Panc1 (cell line): ENCODE results near the gene CHMP4A. TPM values are rescaled to one million over a fixed set of nuclear protein-coding genes. Genes with fewer than 3 reads are reported as not detected.

ENCODE experiments used
- ATAC-seq: fragments of 200-7000 bp; cut with Tn5 transposase; 2 replicates; pipeline ENCODE4 v1.9.1; 2020; ENCODE audit warnings: mild to moderate bottlenecking, moderate library complexity
- BruUV-seq: library from RNA; stranded (reverse); fragments of 400-500 nt; replicated peaks from 2 replicates; lab custom pipeline; 2021; lab: Mats Ljungman, UMichigan
- CTCF ChIA-PET: fragments of 300-600 bp; sonication (Branson Sonifier 250); formaldehyde crosslinking; loops from one replicate; lab custom pipeline; 2022; ENCODE audit warnings: antibody characterized with exemption; lab: Charles Lee
- POLR2A ChIA-PET: fragments of 300-600 bp; sonication (Branson Sonifier 250); formaldehyde crosslinking; loops from one replicate; lab custom pipeline; 2022; ENCODE audit warnings: antibody characterized with exemption; lab: Charles Lee
- DNase-seq: peaks from one replicate; pipeline ENCODE4 v3.0.0-alpha.2; 2010; ENCODE audit warnings: low read depth, low spot score
- H3K27ac ChIP-seq: 2 replicates; pipeline ENCODE4 v1.5.1; 2011; ENCODE audit warnings: mild to moderate bottlenecking, low read length, inconsistent platforms
- H3K27me3 ChIP-seq: fragments of 200-500 bp; sonication (Bioruptor generic); 2 replicates; pipeline ENCODE4 v1.6.0; 2014; ENCODE audit warnings: low read length, inconsistent platforms; ENCODE audit not compliant: control insufficient read depth, insufficient read depth
- H3K36me3 ChIP-seq: fragments of 200-500 bp; sonication (Bioruptor generic); 2 replicates; pipeline ENCODE4 v1.5.1; 2014; ENCODE audit warnings: inconsistent platforms, mild to moderate bottlenecking, low read length, moderate library complexity; ENCODE audit not compliant: control insufficient read depth, insufficient read depth
- H3K4me1 ChIP-seq: 2 replicates; pipeline ENCODE4 v1.5.1; 2011; ENCODE audit warnings: inconsistent platforms, mild to moderate bottlenecking, low read length, moderate library complexity; ENCODE audit not compliant: control insufficient read depth, insufficient read depth
- H3K4me3 ChIP-seq, 2 experiments: 2 replicates each; pipeline ENCODE4 v1.5.1; 2011 to 2012; ENCODE audit warnings: low read depth in 2 of 2, low read length in 2 of 2, mild to moderate bottlenecking in 2 of 2, inconsistent platforms in 1 of 2, moderate library complexity in 1 of 2
- H3K9me3 ChIP-seq: fragments of 200-500 bp; sonication (Bioruptor generic); 2 replicates; pipeline ENCODE4 v1.5.1; 2014; ENCODE audit warnings: low read depth, mild to moderate bottlenecking, inconsistent platforms, low read length, moderate library complexity; ENCODE audit not compliant: control insufficient read depth, insufficient read depth
- POLR2AphosphoS5 ChIP-seq: IDR thresholded peaks from 2 replicates; pipeline ENCODE4 v1.6.1; 2012; ENCODE audit warnings: mild to moderate bottlenecking, low read depth, low read length, moderate library complexity
- SIN3A ChIP-seq: IDR thresholded peaks from 2 replicates; pipeline ENCODE4 v1.6.1; 2012; ENCODE audit warnings: low read depth, mild to moderate bottlenecking, low read length, moderate library complexity, borderline replicate concordance; ENCODE audit not compliant: insufficient read depth
- TCF7L2 ChIP-seq: IDR thresholded peaks from 2 replicates; pipeline ENCODE4 v1.6.1; 2011; ENCODE audit warnings: mild to moderate bottlenecking, low read depth, low read length, inconsistent platforms
- in situ Hi-C: cut with HindIII; loops from 2 replicates; pipeline ENCODE4 v1.10.0; 2016; ENCODE audit warnings: low sequenced_read_pairs, low pct_unique_long_range_greater_than_20kb
- intact Hi-C: fragments of 100-400 bp; cut with micrococcal nuclease; formaldehyde crosslinking; loops from one replicate; pipeline ENCODE4 v1.10.0; 2022; ENCODE audit not compliant: unreplicated experiment
- total RNA-seq: library from RNA; stranded (reverse); gene quantifications from one replicate; pipeline ENCODE4 v1.2.1, GENCODE V29; 2021; ENCODE audit not compliant: unreplicated experiment
- TF ChIP-seq, protein P1 (sequence below), 2 experiments: IDR thresholded peaks; 2 replicates each; pipeline ENCODE4 v1.6.1; 2011 to 2012; ENCODE audit warnings: low read depth in 2 of 2, control low read depth in 1 of 2, low read length in 1 of 2, mild to moderate bottlenecking in 1 of 2, moderate library complexity in 1 of 2; ENCODE audit not compliant: insufficient read depth in 1 of 2
- TF ChIP-seq, protein P2 (sequence below): fragments of 450-650 bp; IDR thresholded peaks from 2 replicates; pipeline ENCODE4 v1.5.1; 2017; ENCODE audit warnings: mild to moderate bottlenecking

CHMP4A gene
- total RNA-seq, 1 experiment from 2014 or later: 42.4 TPM

DNA sequence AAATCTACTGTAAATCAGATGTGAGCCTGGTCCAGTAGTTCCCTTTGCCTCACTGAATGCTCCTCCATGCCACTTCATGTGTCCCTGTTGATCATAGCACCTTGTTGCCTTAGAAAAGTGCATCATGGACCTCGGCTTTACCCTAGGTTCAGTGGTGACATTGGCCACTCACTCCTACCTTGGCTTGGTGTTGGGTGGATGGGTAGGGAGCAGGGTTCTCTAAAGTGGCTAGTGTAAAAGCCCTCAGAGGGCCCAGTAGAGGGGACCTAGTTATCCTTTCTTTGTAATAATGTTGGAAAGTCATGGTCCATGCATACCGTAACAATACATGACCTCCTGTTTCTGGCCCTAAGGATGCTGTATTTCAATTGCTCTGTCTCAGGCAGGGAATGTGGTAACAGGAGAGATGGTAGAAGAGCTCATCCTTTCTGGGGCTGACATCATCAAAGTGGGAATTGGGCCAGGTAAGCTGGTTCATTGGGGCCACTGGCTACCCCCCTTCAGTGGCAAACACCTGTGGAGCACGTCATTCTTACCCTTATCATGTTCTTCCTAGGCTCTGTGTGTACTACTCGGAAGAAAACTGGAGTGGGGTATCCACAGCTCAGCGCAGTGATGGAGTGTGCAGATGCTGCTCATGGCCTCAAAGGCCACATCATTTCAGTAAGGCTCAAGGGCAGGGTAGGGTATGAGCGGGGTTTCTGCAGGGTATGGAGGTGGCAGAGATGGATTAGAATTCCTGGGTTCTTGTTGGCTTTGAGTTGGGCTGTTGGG is 23.6 kb upstream of the CHMP4A start:
- Histone ChIP-seq H3K36me3 (peaks cover 8% of the 10 kb centered on the region), H3K4me1 (peaks cover 26% of the 10 kb centered on the region), H3K27me3 (no peaks in the 10 kb centered on the region), H3K4me3 (no peak overlapping the region), H3K27ac (no peak overlapping the region), H3K9me3 (no peaks in the 10 kb centered on the region)
- BruUV-seq: no TSS peak
- CTCF ChIA-PET: no interaction called here
- POLR2A ChIA-PET: no interaction called here
- no peak for TF ChIP-seq POLR2AphosphoS5
- TF ChIP-seq, protein P1, sequence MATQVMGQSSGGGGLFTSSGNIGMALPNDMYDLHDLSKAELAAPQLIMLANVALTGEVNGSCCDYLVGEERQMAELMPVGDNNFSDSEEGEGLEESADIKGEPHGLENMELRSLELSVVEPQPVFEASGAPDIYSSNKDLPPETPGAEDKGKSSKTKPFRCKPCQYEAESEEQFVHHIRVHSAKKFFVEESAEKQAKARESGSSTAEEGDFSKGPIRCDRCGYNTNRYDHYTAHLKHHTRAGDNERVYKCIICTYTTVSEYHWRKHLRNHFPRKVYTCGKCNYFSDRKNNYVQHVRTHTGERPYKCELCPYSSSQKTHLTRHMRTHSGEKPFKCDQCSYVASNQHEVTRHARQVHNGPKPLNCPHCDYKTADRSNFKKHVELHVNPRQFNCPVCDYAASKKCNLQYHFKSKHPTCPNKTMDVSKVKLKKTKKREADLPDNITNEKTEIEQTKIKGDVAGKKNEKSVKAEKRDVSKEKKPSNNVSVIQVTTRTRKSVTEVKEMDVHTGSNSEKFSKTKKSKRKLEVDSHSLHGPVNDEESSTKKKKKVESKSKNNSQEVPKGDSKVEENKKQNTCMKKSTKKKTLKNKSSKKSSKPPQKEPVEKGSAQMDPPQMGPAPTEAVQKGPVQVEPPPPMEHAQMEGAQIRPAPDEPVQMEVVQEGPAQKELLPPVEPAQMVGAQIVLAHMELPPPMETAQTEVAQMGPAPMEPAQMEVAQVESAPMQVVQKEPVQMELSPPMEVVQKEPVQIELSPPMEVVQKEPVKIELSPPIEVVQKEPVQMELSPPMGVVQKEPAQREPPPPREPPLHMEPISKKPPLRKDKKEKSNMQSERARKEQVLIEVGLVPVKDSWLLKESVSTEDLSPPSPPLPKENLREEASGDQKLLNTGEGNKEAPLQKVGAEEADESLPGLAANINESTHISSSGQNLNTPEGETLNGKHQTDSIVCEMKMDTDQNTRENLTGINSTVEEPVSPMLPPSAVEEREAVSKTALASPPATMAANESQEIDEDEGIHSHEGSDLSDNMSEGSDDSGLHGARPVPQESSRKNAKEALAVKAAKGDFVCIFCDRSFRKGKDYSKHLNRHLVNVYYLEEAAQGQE (IDR thresholded peaks at IDR 0.05; ENCODE audit: insufficient read depth in 1 of 2, low read depth in 2 of 2, low read length in 1 of 2): no peak
- no peak for TF ChIP-seq TCF7L2
- no peak for TF ChIP-seq SIN3A
- TF ChIP-seq, protein P2, sequence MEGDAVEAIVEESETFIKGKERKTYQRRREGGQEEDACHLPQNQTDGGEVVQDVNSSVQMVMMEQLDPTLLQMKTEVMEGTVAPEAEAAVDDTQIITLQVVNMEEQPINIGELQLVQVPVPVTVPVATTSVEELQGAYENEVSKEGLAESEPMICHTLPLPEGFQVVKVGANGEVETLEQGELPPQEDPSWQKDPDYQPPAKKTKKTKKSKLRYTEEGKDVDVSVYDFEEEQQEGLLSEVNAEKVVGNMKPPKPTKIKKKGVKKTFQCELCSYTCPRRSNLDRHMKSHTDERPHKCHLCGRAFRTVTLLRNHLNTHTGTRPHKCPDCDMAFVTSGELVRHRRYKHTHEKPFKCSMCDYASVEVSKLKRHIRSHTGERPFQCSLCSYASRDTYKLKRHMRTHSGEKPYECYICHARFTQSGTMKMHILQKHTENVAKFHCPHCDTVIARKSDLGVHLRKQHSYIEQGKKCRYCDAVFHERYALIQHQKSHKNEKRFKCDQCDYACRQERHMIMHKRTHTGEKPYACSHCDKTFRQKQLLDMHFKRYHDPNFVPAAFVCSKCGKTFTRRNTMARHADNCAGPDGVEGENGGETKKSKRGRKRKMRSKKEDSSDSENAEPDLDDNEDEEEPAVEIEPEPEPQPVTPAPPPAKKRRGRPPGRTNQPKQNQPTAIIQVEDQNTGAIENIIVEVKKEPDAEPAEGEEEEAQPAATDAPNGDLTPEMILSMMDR: no peak
- in situ Hi-C loops (no loop called here), intact Hi-C loops (no loop called here)
- DNase-seq (no peak), ATAC-seq (no peak)

DNA sequence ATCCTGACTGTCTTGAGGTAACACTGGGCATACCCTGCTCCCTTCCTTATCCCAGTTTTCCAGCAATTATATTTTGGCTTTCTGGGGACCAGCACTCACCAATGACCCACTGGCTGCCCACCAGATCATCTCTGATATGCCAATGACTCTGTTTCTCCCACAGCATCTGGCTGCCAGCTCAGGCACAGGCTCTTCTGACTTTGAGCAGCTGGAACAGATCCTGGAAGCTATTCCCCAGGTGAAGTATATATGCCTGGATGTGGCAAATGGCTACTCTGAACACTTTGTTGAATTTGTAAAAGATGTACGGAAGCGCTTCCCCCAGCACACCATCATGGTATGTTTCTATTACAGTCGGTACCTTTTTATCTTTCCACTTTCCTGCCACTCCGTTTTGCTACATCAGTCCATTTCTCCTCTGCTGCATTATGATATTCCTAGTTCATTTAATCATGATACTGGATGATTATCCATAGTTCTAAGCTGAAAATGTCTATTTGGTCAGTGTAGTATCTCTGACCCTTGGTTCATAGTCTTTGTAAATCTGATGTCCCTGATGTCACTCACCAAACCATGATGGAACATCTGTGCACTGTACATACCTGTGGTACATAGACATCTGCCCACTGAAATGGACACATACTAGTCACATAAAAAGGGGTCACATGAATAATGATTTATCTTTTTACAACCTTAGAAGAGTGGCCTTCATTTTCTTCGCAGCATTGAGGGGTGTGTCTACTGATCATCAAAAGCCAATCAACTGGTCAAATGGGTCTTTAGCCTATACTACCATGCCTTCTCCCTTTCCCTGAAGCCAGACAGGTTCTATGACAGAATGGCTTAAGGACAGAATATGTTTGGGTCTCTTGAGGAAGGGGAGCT is 22.8 kb upstream of the CHMP4A start:
- ChIA-PET CTCF (no interaction called here), POLR2A (no interaction called here)
- DNase-seq: no peak
- BruUV-seq: no TSS peak
- Histone ChIP-seq H3K9me3 (no peaks in the 10 kb centered on the region), H3K27ac (no peak overlapping the region), H3K4me1 (peaks cover 27% of the 10 kb centered on the region), H3K27me3 (no peaks in the 10 kb centered on the region), H3K36me3 (peaks cover 10% of the 10 kb centered on the region), H3K4me3 (no peak overlapping the region)
- no peak for ATAC-seq
- in situ Hi-C loops (no loop called here), intact Hi-C loops (no loop called here)
- TF ChIP-seq SIN3A (no peak), POLR2AphosphoS5 (no peak; the same call in 1 of the 2 replicates), TCF7L2 (no peak)
